ENCODE measurements around the gene DNAI2. TPM values are rescaled to one million over a fixed set of nuclear protein-coding genes. Genes with fewer than 3 reads are reported as not detected.
A peak's percentile ranks its signal among the peaks of the same experiment; 100 is the strongest.

Gene DNAI2
- total and polyA plus RNA-seq, 8 donors = 0.77 to 6.6 (median 4.1) TPM; not detected in 1

- Histone ChIP-seq H3K36me3 (no peaks in the 10 kb centered on the region), H3K9me3 (no peaks in the 10 kb centered on the region), H3K4me1 (peaks cover 0 to 2% of the 10 kb centered on the region in 2 donors), H3K4me3 (no peak overlapping the region), H3K27ac (no peak overlapping the region), H3K27me3 (peaks cover 42 to 89% of the 10 kb centered on the region in 2 donors)
- no peak for DNase-seq
- no peak for ATAC-seq
- no peak for TF ChIP-seq CTCF (IDR thresholded peaks at IDR 0.05)
- intact Hi-C loops (cut with DNase I) = loop anchor here in 1 of 2 donors (10.0 kb wide), 2 partner anchors 47 to 147 kb away; partner anchors contain the start of gene RPL38
Measured at GRCh38 chr17:74351552-74352210, 77.6 kb downstream of the DNAI2 start.

- Histone ChIP-seq H3K9me3 (no peaks in the 10 kb centered on the region), H3K27ac (no peak overlapping the region), H3K27me3 (peaks cover 61 to 100% of the 10 kb centered on the region in 2 donors), H3K36me3 (no peaks in the 10 kb centered on the region), H3K4me3 (no peak overlapping the region), H3K4me1 (peaks cover 0 to 9% of the 10 kb centered on the region in 2 donors)
- no peak for TF ChIP-seq CTCF (IDR thresholded peaks at IDR 0.05)
- intact Hi-C loops (cut with DNase I) = loop anchor here in 1 of 2 donors (10.0 kb wide), 2 partner anchors 49 to 149 kb away; partner anchors contain the start of gene RPL38
- DNase-seq (no peak), ATAC-seq (no peak)
Measured at GRCh38 chr17:74353446-74354060, 79.5 kb downstream of the DNAI2 start.

- Histone ChIP-seq H3K27me3 (peaks cover 67 to 100% of the 10 kb centered on the region in 2 donors), H3K9me3 (no peaks in the 10 kb centered on the region), H3K4me1 (peaks cover 0 to 9% of the 10 kb centered on the region in 2 donors), H3K36me3 (no peaks in the 10 kb centered on the region), H3K27ac (no peak overlapping the region), H3K4me3 (no peak overlapping the region)
- ATAC-seq = peak; percentile 71
- intact Hi-C loops (cut with DNase I) = loop anchor here in 1 of 2 donors (10.0 kb wide), 2 partner anchors 49 to 149 kb away; partner anchors contain the start of gene RPL38
- TF ChIP-seq CTCF (IDR thresholded peaks at IDR 0.05) = peak; percentile 24 to 32
- no peak for DNase-seq
Measured at GRCh38 chr17:74354123-74354522, 80.1 kb downstream of the DNAI2 start.

- H3K27me3 ChIP-seq = peaks cover 69 to 100% of the 10 kb centered on the region in 2 donors
- ATAC-seq (no peak), DNase-seq (no peak)
- H3K4me3 ChIP-seq = no peak overlapping the region
- no peak overlapping the region for H3K27ac ChIP-seq
- H3K4me1 ChIP-seq = peaks cover 0 to 9% of the 10 kb centered on the region in 2 donors
- intact Hi-C loops (cut with DNase I) = loop anchor here in 1 of 2 donors (10.0 kb wide), 2 partner anchors 50 to 150 kb away; partner anchors contain the start of gene RPL38
- H3K9me3 ChIP-seq = no peaks in the 10 kb centered on the region
- no peak for TF ChIP-seq CTCF (IDR thresholded peaks at IDR 0.05)
- H3K36me3 ChIP-seq = no peaks in the 10 kb centered on the region
Measured at GRCh38 chr17:74354561-74354960, 80.5 kb downstream of the DNAI2 start.

GRCh38 chr17:74355065-74355464 lies 81.0 kb downstream of the DNAI2 start:
- Histone ChIP-seq H3K36me3 (no peaks in the 10 kb centered on the region), H3K27ac (no peak overlapping the region), H3K27me3 (peaks cover 73 to 100% of the 10 kb centered on the region in 2 donors), H3K4me3 (no peak overlapping the region), H3K4me1 (peaks cover 0 to 9% of the 10 kb centered on the region in 2 donors), H3K9me3 (no peaks in the 10 kb centered on the region)
- intact Hi-C loops (cut with DNase I) = loop anchor here in 1 of 2 donors (10.0 kb wide), 2 partner anchors 50 to 150 kb away; partner anchors contain the start of gene RPL38
- DNase-seq = no peak
- TF ChIP-seq CTCF (IDR thresholded peaks at IDR 0.05) = no peak
- ATAC-seq = no peak
